ENCODE measurements around the gene COL5A1.

COL5A1 gene

GRCh38 chr9:134626571-134627416 is 14.8 kb upstream of the COL5A1 start:
- no peak for DNase-seq

- no peak for DNase-seq
Observed at GRCh38 chr9:134627417-134628353, 13.9 kb upstream of the COL5A1 start.

- DNase-seq = no peak
Observed at GRCh38 chr9:134628354-134628736, 13.3 kb upstream of the COL5A1 start.

GRCh38 chr9:134629061-134629585 is 12.5 kb upstream of the COL5A1 start:
- no peak for DNase-seq

GRCh38 chr9:134629586-134630392 is 11.8 kb upstream of the COL5A1 start:
- no peak for DNase-seq

GRCh38 chr9:134630393-134630790 is 11.2 kb upstream of the COL5A1 start:
- no peak for DNase-seq

GRCh38 chr9:134630861-134631260 is 10.7 kb upstream of the COL5A1 start:
- no peak for DNase-seq

- no peak for DNase-seq
Observed at GRCh38 chr9:134631881-134632280, 9.7 kb upstream of the COL5A1 start.

- DNase-seq = no peak
Observed at GRCh38 chr9:134632329-134632728, 9.3 kb upstream of the COL5A1 start.

- DNase-seq = no peak
Observed at GRCh38 chr9:134633362-134634142, 8.1 kb upstream of the COL5A1 start.

- DNase-seq = no peak
Observed at GRCh38 chr9:134634176-134634575, 7.4 kb upstream of the COL5A1 start.

GRCh38 chr9:134634667-134635230 is 6.9 kb upstream of the COL5A1 start:
- no peak for DNase-seq

- DNase-seq = no peak
Observed at GRCh38 chr9:134635351-134636148, 6.1 kb upstream of the COL5A1 start.

- no peak for DNase-seq
Observed at GRCh38 chr9:134636149-134636507, 5.5 kb upstream of the COL5A1 start.

GRCh38 chr9:134637241-134637640 is 4.4 kb upstream of the COL5A1 start:
- no peak for DNase-seq

GRCh38 chr9:134637696-134638501 is 3.7 kb upstream of the COL5A1 start:
- no peak for DNase-seq

GRCh38 chr9:134638502-134639090 is 3.0 kb upstream of the COL5A1 start:
- DNase-seq = no peak

GRCh38 chr9:134639994-134640393 is 1.6 kb upstream of the COL5A1 start:
- DNase-seq = no peak

- DNase-seq = no peak
Observed at GRCh38 chr9:134640506-134641172, 964 bp upstream of the COL5A1 start.
